Measurements from ENCODE around the gene PRKG1.
"Not testable (repeated sequence)": the region's sequence is repeated elsewhere in the genome, so short reads cannot be mapped to it uniquely, and the experiment has no call there.

PRKG1 gene

GRCh38 chr10:51260376-51260775 is 186.1 kb downstream of the PRKG1 start:
- TF ChIP-seq CTCF (IDR thresholded peaks at IDR 0.05; ENCODE audit: borderline replicate concordance, insufficient read depth, low read depth, low read length) = no peak

DNA sequence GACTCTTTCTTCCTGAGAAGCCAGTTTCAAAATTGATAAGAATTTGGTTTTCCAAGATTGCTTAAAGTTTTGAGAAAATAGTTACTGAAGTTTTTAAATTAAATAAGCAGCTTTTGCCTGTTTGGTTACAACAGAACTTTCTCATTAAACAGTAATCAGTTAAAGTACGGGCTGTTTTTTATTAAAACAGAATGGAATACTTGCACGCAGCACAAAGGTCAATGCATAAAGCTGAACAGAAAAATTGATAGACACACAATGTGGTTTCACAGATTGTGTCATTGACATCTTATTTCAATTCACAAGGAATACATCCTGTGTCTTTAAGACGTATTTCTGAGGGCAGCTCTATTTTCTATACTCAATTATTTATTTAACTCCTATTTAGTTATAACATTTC is 192.2 kb downstream of the PRKG1 start:
- no peak for TF ChIP-seq CTCF (IDR thresholded peaks at IDR 0.05; ENCODE audit: borderline replicate concordance, insufficient read depth, low read depth, low read length)

More at GRCh38 chr10:51260376-51260775, 186.1 kb downstream of the PRKG1 start:
- no peak overlapping the region for H3K4me3 ChIP-seq (ENCODE audit: low read depth, low read length)

DNA sequence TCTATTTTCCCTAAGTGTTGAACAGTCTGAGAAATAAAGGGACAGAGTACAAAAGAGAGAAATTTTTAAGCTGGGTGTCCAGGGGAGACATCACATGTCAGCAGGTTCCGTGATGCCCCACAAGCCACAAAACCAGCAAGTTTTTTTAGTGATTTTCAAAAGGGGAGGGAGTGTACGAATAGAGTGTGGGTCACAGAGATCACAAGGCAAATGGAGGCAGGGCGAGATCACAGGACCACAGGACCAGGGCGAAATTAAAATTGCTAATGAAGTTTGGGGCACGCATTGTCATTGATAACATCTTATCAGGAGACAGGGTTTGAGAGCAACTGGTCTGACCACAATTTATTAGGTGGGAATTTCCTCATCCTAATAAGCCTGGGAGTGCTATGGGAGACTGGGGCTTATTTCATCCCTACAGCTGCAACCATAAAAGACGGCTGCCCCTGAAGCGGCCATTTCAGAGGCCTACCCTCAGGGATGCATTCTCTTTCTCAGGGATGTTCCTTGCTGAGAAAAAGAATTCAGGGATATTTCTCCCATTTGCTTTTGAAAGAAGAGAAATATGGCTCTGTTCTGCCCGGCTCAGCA is 193.8 kb downstream of the PRKG1 start:
- not testable (repeated sequence) for H3K4me3 ChIP-seq (ENCODE audit: low read depth, low read length)

More for the DNA sequence above, 192.2 kb downstream of the PRKG1 start:
- H3K4me3 ChIP-seq (ENCODE audit: low read depth, low read length) = no peak overlapping the region

- no peak overlapping the region for H3K4me3 ChIP-seq (ENCODE audit: low read depth, low read length)
These were observed 195.5 kb downstream of the PRKG1 start for GRCh38 chr10:51269821-51270220.

DNA sequence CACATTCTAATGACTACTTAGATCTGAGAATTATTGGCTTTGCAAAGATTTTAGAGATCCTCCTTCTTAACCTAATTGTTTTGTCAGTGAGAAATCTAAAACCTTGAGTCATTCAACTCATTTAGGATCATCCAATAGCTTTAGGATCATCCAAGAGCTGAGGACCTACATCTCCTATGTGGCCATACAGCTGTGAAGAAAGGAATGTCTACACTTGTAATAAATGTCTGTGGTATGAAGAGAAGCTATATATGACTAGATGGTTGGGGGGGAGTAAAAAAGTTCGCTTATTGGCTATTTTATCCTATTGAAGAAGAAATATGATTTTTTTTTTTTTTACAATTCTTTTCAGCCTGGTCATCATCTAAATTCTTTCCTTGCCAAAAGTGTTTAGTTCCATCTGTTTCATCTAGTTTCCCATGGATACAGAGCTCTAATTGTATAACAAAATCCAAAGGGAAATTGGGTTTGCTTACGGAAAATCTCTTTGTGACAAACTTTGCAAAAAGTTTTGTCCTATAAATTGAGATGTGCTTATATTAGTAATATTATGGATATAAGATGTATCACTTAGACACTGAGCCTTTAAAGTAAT is 196.7 kb downstream of the PRKG1 start:
- no peak for TF ChIP-seq CTCF (IDR thresholded peaks at IDR 0.05; ENCODE audit: borderline replicate concordance, insufficient read depth, low read depth, low read length)
- H3K4me3 ChIP-seq (ENCODE audit: low read depth, low read length) = no peak overlapping the region

More at GRCh38 chr10:51269821-51270220, 195.5 kb downstream of the PRKG1 start:
- TF ChIP-seq CTCF (IDR thresholded peaks at IDR 0.05; ENCODE audit: borderline replicate concordance, insufficient read depth, low read depth, low read length) = no peak

GRCh38 chr10:51272099-51272498 is 197.8 kb downstream of the PRKG1 start:
- not testable (repeated sequence) for H3K4me3 ChIP-seq (ENCODE audit: low read depth, low read length)

GRCh38 chr10:51272555-51272954 is 198.3 kb downstream of the PRKG1 start:
- TF ChIP-seq CTCF (IDR thresholded peaks at IDR 0.05; ENCODE audit: borderline replicate concordance, insufficient read depth, low read depth, low read length) = no peak
- H3K4me3 ChIP-seq (ENCODE audit: low read depth, low read length) = no peak overlapping the region

GRCh38 chr10:51273574-51273973 is 199.3 kb downstream of the PRKG1 start:
- no peak for TF ChIP-seq CTCF (IDR thresholded peaks at IDR 0.05; ENCODE audit: borderline replicate concordance, insufficient read depth, low read depth, low read length)
- H3K4me3 ChIP-seq (ENCODE audit: low read depth, low read length) = no peak overlapping the region

- not testable (repeated sequence) for H3K4me3 ChIP-seq (ENCODE audit: low read depth, low read length)
These were observed 201.8 kb downstream of the PRKG1 start for GRCh38 chr10:51276097-51276496.

DNA sequence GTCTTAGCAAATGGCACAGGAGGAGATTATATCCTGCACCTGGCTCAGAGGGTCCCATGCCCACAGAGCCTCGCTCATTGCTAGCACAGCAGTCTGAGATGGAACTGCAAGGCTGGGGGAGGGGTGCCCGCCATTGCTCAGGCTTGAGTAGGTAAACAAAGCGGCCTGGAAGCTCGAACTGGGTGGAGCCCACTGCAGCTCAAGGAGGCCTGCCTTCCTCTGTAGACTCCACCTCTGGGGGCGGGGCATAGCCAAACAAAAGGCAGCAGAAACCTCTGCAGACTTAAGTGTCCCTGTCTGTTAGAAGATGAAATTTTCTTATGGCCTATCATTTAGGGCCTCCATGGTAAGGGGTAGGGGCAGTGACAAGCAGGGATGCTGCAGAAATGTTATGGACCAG is 207.1 kb downstream of the PRKG1 start:
- H3K4me3 ChIP-seq (ENCODE audit: low read depth, low read length) = not testable (repeated sequence)
